Measurements from ENCODE around the gene LSMEM2. TPM values are rescaled to one million over a fixed set of nuclear protein-coding genes. Genes with fewer than 3 reads are reported as not detected.
A peak's percentile ranks its signal among the peaks of the same experiment; 100 is the strongest.
"Not testable (repeated sequence)": the region's sequence is repeated elsewhere in the genome, so short reads cannot be mapped to it uniquely, and the experiment has no call there.

LSMEM2 gene
- polyA plus RNA-seq (ENCODE audit: insufficient read length in 4 of 4) = under 1 TPM; 0.51 to 0.75 (median 0.66) TPM

DNA sequence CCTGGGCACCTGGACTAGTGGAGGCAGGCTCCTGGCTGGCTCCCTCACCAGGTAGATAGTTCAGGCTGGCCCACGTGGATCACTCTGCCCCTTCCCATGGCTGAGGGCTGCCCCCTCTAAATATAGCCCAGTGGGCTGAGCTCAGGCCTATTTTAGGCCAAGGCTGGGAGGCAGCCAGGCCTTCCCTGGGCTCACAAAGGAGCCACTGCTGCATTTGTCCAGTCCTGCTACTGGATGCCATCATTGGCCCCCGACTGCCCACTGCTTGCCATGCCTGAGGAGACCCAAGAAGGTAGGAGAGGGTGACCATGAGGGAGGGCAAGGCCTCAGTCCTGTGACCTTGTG lies at the start of gene LSMEM2:
TSS of gene LSMEM2 (plus strand) at position 208 of the 345 bp plus-strand sequence. CDS start at position 235, 27 bp downstream.
- DNase-seq (ENCODE audit: low read depth in 4 of 4, low spot score in 3 of 4) = no peak

DNA sequence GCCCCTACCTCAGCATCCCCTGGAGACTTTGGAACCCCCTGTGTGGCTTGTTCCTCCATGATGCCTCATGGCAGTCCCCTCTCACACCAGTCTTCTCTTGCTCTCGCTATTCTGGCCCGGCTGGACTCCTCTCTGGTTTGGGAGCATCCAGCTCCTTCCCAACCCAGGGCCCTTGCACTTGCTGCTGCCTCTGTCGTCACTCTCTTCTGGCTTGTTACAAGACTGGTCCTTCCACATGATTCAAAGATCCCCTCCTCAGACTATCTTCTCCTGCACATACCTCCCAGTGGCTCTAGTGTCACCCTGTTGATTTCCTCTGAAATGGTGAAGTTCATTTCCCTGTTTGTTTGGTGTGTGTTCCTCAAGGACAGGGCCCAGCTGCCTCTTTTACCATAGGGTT lies 49.4 kb upstream of the LSMEM2 start:
- DNase-seq (ENCODE audit: low read depth in 4 of 4, low spot score in 3 of 4) = no peak

DNA sequence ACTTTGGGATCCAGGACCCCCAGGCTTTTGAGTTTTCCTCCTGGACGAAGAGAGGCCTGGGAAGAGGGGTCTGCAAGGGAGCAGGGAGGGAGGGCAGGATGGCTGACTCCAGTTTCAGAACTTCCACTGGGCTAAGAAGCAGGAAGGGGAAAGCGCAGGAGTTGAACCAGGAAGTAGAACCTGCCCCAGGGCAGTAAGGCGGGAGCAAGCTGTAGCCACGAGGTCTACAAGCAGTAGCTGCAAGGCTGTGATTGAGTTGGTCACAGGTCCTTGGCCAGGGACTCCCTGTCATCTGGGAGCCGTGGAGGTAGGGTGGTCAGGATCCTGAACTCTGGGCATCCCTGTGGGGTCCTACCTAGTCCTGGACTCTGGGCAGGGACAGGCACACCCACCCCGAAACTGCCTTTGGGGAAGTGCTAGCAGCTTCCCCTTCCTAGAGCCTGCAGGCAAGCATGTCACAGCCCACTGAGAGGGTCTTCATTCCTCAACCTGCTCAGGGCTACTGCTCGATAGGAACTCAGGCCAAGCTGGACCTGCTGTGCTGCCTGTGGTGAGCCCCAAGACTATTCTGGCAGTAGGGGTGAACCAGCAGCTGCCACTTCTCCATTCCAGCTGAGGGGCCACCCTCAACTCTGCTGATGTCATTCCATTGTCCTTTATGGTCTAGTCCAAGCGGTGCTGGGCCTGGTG lies 48.6 kb upstream of the LSMEM2 start:
- DNase-seq (ENCODE audit: low read depth in 4 of 4, low spot score in 3 of 4) = no peak

DNA sequence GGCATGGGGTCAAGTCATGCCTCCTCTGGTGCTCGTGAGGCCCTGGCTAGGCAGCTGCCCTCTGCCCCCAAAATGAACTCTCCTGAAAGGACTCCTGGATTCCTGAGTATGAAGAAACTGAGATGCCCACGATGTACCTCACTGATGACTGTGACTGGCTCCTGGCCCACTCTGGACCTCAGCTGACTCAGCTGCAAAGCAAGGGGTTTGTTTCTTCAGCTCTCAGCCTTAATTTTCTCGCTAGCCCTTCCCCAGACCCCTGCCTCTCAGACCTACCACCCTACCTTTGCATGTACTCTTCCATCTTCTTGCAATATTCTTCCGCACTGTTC lies 48.1 kb upstream of the LSMEM2 start:
- no peak for DNase-seq (ENCODE audit: low read depth in 4 of 4, low spot score in 3 of 4)

DNA sequence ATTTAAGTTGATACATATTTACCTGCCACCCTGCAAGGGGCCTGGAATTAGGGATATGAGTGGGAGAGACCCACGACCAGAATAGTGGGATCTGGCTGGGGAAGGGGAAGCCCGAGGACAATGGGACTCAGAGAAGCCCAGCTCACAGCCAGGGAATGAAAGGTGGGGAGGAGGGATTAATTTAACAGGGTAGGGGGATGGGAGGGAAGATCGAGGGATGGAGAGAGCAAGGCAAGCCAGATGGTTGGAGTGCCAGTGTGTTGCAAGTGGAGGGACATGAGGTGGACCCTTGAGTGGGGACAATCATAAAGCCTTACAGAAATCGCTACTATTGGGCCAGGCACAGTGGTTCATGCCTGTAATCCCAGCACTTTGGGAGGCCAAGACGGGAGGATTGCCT lies 47.3 kb upstream of the LSMEM2 start:
- no peak for DNase-seq (ENCODE audit: low read depth in 4 of 4, low spot score in 3 of 4)

DNA sequence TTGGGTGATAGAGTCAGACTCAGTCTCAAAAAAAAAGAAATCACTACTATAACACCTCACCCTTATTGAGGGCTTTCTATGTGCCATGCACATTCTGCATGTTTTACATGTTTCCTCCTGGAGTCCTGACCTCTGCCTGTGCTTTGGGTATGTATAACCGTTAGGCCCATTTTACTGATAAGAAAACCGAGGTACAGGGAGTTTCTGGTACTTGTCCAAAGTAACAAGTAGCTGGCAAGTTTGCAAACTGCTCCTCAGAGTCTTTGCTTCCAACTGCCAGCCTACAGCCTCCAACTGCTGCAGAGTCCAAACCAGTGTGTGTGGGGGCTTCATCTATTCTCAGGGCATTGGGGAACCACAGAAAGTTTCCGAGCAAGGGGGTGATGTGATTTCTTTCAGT lies 46.6 kb upstream of the LSMEM2 start:
- DNase-seq (ENCODE audit: low read depth in 4 of 4, low spot score in 3 of 4) = no peak

DNA sequence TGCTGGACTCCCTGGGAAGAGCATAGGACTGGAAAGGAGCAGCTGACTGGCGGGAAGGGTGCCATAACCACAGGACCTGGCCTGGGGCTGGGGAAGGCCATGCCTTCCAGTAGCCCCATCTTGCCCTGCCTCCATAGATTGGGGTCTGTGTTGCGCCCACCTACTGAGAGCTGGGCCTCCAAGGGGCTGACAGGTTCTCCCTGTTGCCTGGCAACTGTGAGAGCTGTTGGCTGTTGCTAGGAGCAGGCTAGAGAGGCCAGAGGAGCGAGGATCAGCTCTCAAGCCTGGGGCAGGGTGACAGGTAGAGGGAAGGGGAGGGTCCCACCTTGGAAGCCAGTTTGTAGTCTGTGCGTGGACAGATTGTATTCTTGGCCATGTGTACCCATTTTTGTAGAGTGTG lies 45.7 kb upstream of the LSMEM2 start:
- DNase-seq (ENCODE audit: low read depth in 4 of 4, low spot score in 3 of 4) = no peak

DNA sequence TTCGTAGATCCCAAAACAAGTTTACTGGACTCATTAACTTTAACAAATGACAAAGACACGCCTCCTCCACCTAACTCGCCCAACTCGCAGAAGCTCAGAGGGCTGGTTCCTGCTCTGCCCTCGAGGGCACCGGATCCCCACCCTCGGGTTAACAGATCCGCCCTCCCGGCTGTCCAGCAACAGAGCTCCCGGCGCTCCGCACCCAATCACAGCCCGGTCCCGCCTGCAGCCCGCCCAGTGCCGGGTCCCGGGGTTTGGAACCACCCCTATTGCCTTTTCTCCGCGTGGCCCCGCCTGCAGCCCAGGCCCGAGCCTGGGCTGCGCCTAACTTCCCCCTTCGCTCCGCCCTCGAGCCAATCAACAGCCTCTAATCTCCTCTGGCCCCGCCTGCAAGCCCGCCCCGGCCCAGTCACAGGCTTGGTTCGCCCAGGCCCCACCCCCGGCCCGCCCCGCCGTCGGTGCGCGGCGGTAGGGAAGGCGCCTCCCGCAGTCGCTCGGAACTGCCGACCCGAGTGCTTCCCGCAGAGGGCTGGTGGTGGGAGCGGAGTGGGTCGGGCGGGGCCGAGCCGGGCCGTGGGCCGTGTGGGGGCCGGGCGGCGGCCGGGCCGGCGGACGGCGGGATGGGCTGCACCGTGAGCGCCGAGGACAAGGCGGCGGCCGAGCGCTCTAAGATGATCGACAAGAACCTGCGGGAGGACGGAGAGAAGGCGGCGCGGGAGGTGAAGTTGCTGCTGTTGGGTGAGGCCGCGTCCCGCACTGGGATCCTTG lies 43.0 kb upstream of the LSMEM2 start, which contains the start of gene GNAI2:
TSS of gene GNAI2 (plus strand) at position 489 of the 768 bp plus-strand sequence. CDS start at position 621, 132 bp downstream.
- peak; percentile 91 to 97 (median 94) for DNase-seq (ENCODE audit: low read depth in 4 of 4, low spot score in 3 of 4)

DNA sequence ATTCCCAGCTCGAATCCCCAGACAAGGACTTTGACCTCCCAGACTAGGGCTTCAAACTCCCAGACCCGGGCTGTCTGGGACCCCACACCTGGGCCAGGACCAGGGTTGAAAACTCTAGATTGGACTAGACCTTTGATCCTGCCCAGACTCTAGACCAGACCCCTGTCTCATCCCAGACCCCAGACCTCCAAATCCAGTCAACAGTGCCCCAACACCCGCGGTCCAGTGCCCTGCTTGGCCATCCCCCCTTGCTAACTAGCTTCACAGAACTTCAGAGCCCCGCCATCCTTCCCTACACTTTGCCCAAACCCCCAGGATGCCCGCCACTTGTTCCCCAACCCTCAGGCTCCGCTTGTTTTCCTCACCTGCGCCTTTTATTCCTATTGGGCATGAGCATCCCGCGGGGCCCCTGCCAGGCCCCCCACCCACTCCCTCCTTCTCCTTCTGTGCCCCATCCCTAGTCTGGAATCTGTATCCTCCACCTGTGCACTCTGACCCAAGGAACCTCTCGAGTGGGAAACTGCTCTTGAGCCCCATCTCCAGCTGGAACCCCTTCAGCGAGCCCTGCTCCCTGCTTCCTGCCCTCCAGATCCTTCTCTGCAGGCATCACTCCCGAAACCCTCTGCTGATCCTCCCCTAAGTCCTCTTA lies 42.3 kb upstream of the LSMEM2 start:
- no peak for DNase-seq (ENCODE audit: low read depth in 4 of 4, low spot score in 3 of 4)

DNA sequence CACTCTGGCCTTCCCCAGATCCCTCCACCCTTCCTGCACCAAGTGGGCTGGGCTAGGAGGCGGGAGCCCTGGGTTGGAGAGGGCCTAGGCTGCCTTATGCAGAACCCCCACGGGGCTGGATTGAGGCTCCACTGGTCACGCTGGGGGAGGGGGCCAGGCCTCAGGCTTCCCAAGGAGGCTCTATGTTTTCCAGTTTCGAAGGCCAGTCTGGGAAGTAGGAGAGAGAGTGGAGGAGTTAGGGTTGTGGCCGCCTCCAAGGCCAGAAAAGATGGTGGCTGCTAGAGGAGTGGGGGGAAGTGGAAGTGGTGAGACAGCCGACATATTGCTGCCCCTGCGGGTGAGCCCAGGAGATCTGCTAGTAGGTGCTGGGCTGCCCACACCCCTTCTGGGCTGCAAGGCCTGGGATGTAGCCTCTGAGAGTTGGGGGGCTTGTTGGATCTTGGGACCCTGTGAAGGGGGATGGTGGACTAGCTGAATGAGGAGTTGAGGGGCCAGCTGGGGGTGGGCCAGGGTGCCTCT lies 41.7 kb upstream of the LSMEM2 start:
- no peak for DNase-seq (ENCODE audit: low read depth in 4 of 4, low spot score in 3 of 4)

DNA sequence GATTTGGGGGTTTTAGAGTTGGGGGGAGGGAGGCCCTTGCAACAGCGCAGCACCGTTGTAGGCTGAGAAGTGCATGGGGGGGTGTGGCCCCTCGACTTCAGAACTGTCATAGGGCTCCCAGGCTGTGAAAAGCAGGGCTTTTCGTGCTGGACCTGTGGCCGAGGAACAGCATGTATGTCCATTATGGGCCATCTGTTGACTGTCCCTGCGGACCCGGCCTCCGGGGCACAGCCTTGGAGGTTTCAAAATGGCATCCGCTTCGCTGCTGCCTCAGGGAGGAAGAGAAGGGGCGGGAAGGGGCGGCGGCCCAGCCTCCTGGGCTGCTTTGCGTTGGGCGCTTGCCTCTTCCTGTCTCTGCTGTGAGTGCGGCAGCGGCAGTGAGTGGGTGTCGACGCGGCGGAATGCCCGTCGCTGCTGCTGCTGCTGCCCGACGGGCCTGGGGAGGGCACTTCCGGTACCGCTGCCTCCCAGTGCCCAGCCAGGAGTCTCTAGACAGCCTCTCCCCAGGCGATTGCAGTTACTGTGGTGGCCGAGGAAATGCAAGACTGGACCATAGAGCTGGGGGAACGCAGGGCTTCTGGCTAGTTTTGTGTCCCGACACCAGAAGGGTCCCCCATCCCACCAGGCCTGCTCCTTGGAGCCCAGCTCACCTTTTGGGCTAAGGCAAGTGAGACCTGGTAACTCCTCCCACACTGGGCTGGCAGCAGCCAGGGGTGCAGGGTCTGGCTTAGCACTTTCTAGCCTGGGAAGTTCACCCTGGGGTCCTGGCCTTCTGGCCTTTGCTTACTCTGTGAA lies 40.9 kb upstream of the LSMEM2 start:
- DNase-seq (ENCODE audit: low read depth in 4 of 4, low spot score in 3 of 4) = no peak

DNA sequence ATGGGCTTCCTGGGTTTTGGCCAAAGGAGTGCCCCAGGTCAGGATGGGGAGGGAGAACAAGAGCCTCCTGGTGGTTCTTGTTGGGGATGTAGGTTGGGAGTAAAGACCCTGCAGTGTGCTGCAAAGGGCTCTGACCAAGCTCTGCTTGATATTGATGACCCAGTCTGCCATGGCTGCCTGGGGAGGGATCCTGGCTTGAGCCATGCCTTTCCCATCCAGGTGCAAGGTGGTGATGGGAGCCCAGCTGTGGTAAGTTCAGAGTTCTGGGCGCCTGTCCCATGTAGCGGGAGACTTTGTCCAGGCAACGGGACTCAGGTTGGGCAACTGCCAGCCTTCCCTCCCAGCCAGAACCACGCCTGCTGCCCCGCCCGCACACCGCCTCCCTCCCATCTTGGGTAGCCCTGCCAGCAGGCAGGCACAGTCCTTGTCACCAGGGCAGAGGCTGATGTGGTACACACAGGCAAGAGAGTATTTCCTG lies 40.3 kb upstream of the LSMEM2 start:
- no peak for DNase-seq (ENCODE audit: low read depth in 4 of 4, low spot score in 3 of 4)

DNA sequence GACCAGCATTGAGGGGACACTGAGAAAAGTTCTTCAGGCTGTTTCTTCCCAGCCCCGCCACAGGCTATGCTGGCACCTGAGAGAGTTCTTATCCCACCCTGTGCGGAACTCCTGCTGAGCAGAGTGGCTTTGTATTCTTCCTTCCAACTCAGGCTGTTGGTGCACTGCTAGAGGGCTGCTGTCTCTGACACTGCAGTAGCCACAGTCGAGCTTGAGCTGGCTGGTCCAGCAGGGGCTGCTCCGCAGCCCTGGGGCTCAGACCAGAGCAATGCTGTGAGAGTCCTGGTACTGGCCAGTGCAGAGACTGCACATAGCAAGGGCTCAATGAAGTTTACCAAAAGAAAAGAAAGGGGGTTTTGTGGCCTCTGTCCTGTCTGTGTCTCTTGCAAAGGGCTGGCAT lies 39.2 kb upstream of the LSMEM2 start:
- no peak for DNase-seq (ENCODE audit: low read depth in 4 of 4, low spot score in 3 of 4)

DNA sequence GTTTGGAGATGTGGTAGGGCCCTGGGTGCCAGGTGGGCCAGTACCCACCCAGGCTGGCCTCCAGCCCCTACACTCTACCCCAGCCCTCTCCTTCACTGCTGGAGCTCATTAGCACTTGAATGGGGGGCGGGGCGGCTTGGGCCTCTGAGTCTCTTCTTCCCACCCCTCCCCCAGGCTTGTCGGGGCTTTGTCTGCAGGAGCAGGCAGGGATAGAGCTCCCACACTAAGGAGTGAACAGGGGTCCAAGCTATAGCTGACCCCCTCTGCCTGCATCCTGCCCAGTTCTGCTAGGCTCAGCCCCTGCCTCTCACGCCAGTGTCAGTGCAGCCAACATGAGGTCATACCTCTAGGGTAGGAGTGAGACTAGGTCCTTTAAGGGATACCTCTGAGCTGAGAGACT lies 37.7 kb upstream of the LSMEM2 start:
- no peak for DNase-seq (ENCODE audit: low read depth in 4 of 4, low spot score in 3 of 4)

DNA sequence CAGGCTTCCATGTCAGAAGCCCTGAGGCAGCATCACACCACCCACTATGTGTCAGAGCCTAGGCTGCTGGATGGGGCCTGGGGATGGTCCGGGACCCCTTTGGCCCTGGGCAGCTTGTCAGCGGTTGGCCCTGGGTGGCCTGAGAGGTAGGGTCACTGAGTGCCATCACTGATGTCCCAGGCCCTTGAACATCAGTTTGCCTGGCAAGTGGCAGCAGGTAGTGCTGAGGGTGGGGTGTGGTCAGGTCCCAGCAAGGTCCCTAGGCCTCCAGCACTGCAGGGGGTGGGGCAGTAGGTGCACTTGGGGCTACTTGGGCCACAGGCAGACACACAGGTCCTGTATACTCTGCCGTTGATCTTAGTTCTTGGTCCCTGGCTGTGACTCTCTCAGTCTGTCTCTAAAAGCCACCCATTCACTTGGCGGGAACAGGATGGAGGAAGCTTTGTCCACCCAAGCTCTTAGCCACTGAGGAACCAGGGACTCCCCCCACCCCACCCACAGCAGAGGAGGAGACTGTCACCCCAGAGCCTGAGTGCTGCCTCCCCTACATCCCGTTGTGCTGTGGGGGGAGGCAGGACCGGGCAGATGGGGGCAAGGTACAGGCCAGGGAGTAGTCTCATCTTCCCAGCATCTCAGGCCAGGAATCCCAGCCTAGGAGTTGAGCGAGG lies 37.0 kb upstream of the LSMEM2 start:
- DNase-seq (ENCODE audit: low read depth in 4 of 4, low spot score in 3 of 4) = no peak

DNA sequence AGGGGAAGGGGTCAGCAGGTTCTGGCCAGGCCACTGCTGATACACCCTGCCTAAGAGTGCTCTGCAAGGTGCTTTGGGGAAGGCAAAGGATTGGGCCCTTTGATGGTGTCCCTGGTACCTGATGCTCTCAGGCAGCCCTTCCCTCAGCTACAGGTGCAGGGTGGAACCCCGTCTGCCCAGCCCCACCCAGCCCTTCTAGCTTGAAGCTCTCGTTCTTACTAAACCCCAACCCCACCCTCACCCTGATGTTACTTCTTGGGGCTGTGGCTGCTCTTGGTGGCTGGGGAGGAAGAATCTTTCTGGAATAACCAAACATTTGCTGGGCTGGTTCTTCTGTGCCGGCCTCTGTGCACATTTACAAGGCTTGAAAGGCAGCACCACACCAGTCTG lies 36.5 kb upstream of the LSMEM2 start:
- DNase-seq (ENCODE audit: low read depth in 4 of 4, low spot score in 3 of 4) = no peak

DNA sequence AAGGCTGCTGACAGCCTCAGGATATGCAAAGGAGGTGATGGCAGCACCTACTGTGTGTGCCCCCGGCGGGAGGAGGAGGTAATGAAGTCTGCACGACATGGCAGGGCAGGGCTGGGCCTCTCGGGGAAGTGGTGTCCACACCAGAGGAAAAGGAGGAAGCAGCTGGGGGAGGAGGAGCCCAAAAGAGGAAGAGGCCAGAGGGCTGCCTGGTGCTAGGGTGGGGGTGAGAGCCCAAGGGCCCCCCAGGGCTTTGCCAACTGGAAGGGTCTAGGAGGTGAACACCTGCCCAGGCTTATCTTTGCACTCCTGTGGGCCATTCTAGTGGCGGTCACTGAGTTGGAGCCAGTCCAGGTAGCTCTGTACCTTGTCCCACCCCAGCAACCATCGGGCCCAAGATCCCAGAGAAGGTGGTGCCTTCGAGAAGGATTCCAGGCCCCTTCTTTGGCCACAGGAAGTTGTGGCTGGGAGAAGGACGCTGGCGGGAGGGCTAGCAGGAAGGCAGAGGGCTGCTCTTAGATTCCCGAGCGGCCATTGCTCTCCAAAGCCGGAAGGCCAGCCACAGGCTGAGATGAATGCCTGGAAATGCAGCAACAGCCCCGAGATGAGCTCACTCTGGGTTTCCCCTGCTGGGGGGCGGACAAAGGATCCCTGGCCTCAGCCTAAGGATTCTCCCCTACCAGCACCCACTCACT lies 35.9 kb upstream of the LSMEM2 start:
- no peak for DNase-seq (ENCODE audit: low read depth in 4 of 4, low spot score in 3 of 4)

DNA sequence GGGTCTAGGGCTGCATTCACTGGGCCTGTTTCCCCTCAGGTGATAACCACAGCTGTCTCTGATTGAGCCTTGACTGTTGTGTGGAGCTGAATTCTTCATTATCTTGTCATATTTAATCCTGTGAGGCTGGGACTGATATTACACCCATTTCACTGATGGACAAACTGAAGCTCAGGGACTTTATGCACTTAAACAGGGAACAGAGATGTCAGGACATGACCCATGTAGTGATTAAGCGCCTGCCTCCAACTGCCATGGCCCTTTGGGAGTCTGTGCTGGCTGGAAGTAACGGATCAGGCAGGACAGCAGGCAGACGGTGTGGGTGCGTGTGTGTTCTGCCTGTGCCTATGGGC lies 35.4 kb upstream of the LSMEM2 start:
- DNase-seq (ENCODE audit: low read depth in 4 of 4, low spot score in 3 of 4) = no peak

DNA sequence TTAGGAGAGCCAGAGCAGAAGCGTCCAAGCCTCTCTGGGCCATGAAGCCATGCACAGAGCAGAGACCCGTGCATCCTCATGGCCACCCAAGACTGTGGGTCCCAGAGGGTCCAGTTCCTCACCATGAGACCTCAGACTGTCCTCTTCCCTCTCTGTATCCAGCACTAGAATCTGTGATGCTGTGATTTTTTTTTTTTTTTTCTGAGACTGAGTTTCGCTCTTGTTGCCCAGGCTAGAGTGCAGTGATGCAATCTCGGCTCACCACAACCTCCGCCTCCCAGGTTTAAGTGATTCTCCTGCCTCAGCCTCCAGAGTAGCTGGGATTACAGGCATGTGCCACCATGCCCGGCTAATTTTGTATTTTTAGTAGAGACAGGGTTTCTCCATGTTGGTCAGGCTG lies 34.1 kb upstream of the LSMEM2 start:
- not testable (repeated sequence) for DNase-seq (ENCODE audit: low read depth in 4 of 4, low spot score in 3 of 4)
